ENCODE measurements around the gene FBN3.
"Not testable (repeated sequence)": the region's sequence is repeated elsewhere in the genome, so short reads cannot be mapped to it uniquely, and the experiment has no call there.

Gene FBN3

DNA sequence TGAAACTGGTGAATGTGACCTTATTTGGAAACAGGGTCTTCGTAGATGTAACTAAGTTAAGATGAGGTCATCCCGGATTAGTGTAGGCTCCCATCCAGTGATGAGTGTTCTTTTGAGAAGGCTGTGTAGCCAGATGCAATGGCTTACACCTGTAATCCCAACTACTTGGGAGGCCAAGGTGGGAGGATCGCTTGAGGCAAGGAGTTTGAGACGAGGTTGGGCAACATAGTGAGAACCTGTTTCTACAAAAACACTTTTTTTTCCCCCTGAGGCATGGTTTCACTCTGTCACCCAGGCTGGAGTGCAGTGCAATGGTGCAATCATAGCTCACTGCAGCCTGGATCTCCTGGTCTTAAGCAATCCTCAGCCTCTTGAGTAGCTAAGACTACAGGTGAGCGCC lies 36.4 kb downstream of the FBN3 start:
- H3K36me3 ChIP-seq (ENCODE audit: control insufficient read depth in 1 of 2, insufficient read depth in 2 of 2, low read length in 2 of 2) = no peaks in the 10 kb centered on the region
- no peak overlapping the region for H3K4me3 ChIP-seq (ENCODE audit: low read depth in 1 of 2, low read length in 2 of 2)
- no peak overlapping the region for H3K27ac ChIP-seq (ENCODE audit: low read length)
- no peaks in the 10 kb centered on the region for H3K27me3 ChIP-seq (ENCODE audit: low read depth, low read length)
- H3K9me3 ChIP-seq (ENCODE audit: control insufficient read depth in 1 of 2, low read length in 2 of 2) = no peaks in the 10 kb centered on the region
- no peaks in the 10 kb centered on the region for H3K4me1 ChIP-seq (ENCODE audit: control insufficient read depth in 1 of 2, insufficient read depth in 2 of 2, low read length in 2 of 2)

- H3K4me3 ChIP-seq (ENCODE audit: low read depth in 1 of 2, low read length in 2 of 2) = no peak overlapping the region
- no peaks in the 10 kb centered on the region for H3K36me3 ChIP-seq (ENCODE audit: control insufficient read depth in 1 of 2, insufficient read depth in 2 of 2, low read length in 2 of 2)
Observed at GRCh38 chr19:8111376-8111775, 38.0 kb downstream of the FBN3 start.

GRCh38 chr19:8110931-8111330 lies 38.5 kb downstream of the FBN3 start:
- H3K4me1 ChIP-seq (ENCODE audit: control insufficient read depth in 1 of 2, insufficient read depth in 2 of 2, low read length in 2 of 2) = no peaks in the 10 kb centered on the region
- no peak overlapping the region for H3K4me3 ChIP-seq (ENCODE audit: low read depth in 1 of 2, low read length in 2 of 2)
- no peaks in the 10 kb centered on the region for H3K27me3 ChIP-seq (ENCODE audit: low read depth, low read length)
- H3K9me3 ChIP-seq (ENCODE audit: control insufficient read depth in 1 of 2, low read length in 2 of 2) = no peaks in the 10 kb centered on the region
- no peaks in the 10 kb centered on the region for H3K36me3 ChIP-seq (ENCODE audit: control insufficient read depth in 1 of 2, insufficient read depth in 2 of 2, low read length in 2 of 2)
- H3K27ac ChIP-seq (ENCODE audit: low read length) = no peak overlapping the region

More at GRCh38 chr19:8111376-8111775, 38.0 kb downstream of the FBN3 start:
- no peaks in the 10 kb centered on the region for H3K4me1 ChIP-seq (ENCODE audit: control insufficient read depth in 1 of 2, insufficient read depth in 2 of 2, low read length in 2 of 2)
- H3K27ac ChIP-seq (ENCODE audit: low read length) = no peak overlapping the region
- no peaks in the 10 kb centered on the region for H3K27me3 ChIP-seq (ENCODE audit: low read depth, low read length)
- no peaks in the 10 kb centered on the region for H3K9me3 ChIP-seq (ENCODE audit: control insufficient read depth in 1 of 2, low read length in 2 of 2)

GRCh38 chr19:8109890-8110662 lies 39.3 kb downstream of the FBN3 start:
- Histone ChIP-seq H3K27ac (ENCODE audit: low read length) (no peak overlapping the region), H3K4me3 (ENCODE audit: low read depth in 1 of 2, low read length in 2 of 2) (no peak overlapping the region), H3K4me1 (ENCODE audit: control insufficient read depth in 1 of 2, insufficient read depth in 2 of 2, low read length in 2 of 2) (no peaks in the 10 kb centered on the region), H3K9me3 (ENCODE audit: control insufficient read depth in 1 of 2, low read length in 2 of 2) (no peaks in the 10 kb centered on the region), H3K36me3 (ENCODE audit: control insufficient read depth in 1 of 2, insufficient read depth in 2 of 2, low read length in 2 of 2) (no peaks in the 10 kb centered on the region), H3K27me3 (ENCODE audit: low read depth, low read length) (no peaks in the 10 kb centered on the region)

DNA sequence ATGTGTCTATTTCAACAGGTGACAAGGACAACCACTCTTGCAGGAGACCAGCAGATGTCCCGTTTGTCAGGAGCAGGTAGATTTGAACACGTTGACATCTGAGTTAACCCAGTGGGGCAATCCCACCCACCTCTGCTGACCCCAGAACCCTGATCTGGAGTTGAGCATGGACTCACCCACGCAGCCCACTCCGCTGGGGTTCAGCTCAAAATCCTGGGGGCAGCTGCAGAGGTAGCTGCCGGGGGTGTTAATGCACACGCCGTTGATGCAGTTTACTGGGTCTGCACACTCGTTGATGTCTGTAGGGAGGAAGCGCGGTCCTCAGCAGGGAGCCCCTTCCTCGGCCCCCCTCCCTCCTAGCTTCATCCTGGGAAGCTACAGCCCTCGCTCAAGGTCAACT lies 39.9 kb downstream of the FBN3 start:
- no peaks in the 10 kb centered on the region for H3K9me3 ChIP-seq (ENCODE audit: control insufficient read depth in 1 of 2, low read length in 2 of 2)
- H3K36me3 ChIP-seq (ENCODE audit: control insufficient read depth in 1 of 2, insufficient read depth in 2 of 2, low read length in 2 of 2) = no peaks in the 10 kb centered on the region
- no peak overlapping the region for H3K4me3 ChIP-seq (ENCODE audit: low read depth in 1 of 2, low read length in 2 of 2)
- no peak overlapping the region for H3K27ac ChIP-seq (ENCODE audit: low read length)
- no peaks in the 10 kb centered on the region for H3K4me1 ChIP-seq (ENCODE audit: control insufficient read depth in 1 of 2, insufficient read depth in 2 of 2, low read length in 2 of 2)
- H3K27me3 ChIP-seq (ENCODE audit: low read depth, low read length) = no peaks in the 10 kb centered on the region

DNA sequence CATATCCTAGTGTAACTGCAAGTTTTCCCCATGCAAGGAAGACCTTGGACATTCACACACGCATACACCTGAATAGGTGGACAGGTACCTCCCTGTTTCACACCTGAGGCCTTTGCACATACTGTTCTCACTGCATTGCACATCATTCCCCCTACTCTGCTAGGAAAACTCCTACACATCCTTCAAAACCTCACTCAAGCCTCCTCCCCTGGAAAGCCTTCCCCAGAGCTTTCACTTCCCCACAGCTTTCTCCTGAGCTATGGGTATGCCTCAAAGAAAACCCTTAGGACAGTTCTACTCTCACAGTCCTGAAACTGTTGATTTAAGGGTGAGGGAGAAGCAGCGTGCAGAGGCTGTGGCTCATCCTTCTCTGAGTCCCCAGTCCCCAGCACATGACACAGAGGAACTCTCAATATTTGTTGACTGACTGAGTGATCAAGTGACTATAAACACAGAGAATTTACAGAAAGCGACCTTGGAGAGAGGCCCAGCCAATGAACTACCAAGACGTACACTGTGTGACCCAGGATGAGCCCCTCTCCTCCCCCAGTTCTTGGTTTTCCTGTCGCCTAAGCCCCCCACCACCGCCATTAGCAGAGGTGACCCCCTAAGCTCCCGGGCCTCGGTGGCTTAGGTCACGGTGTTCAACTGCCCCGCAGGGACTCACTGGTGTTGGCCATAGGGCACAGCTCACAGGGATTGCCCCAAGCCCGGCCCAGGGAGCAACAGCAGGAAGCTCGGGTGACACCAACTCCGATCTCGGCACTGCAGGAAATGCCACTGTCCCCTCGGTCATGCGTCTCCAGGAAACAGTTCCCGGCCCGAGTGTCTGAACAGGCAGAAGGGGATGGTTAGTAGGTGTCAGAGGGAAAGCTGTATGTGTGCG lies 40.6 kb downstream of the FBN3 start:
- Histone ChIP-seq H3K4me1 (ENCODE audit: control insufficient read depth in 1 of 2, insufficient read depth in 2 of 2, low read length in 2 of 2) (no peaks in the 10 kb centered on the region), H3K27me3 (ENCODE audit: low read depth, low read length) (no peaks in the 10 kb centered on the region), H3K36me3 (ENCODE audit: control insufficient read depth in 1 of 2, insufficient read depth in 2 of 2, low read length in 2 of 2) (no peaks in the 10 kb centered on the region), H3K27ac (ENCODE audit: low read length) (no peak overlapping the region), H3K4me3 (ENCODE audit: low read depth in 1 of 2, low read length in 2 of 2) (no peak overlapping the region), H3K9me3 (ENCODE audit: control insufficient read depth in 1 of 2, low read length in 2 of 2) (no peaks in the 10 kb centered on the region)

GRCh38 chr19:8107301-8107903 lies 42.0 kb downstream of the FBN3 start:
- H3K27ac ChIP-seq (ENCODE audit: low read length) = no peak overlapping the region
- H3K4me1 ChIP-seq (ENCODE audit: control insufficient read depth in 1 of 2, insufficient read depth in 2 of 2, low read length in 2 of 2) = no peaks in the 10 kb centered on the region
- no peaks in the 10 kb centered on the region for H3K9me3 ChIP-seq (ENCODE audit: control insufficient read depth in 1 of 2, low read length in 2 of 2)
- no peaks in the 10 kb centered on the region for H3K27me3 ChIP-seq (ENCODE audit: low read depth, low read length)
- H3K36me3 ChIP-seq (ENCODE audit: control insufficient read depth in 1 of 2, insufficient read depth in 2 of 2, low read length in 2 of 2) = no peaks in the 10 kb centered on the region
- no peak overlapping the region for H3K4me3 ChIP-seq (ENCODE audit: low read depth in 1 of 2, low read length in 2 of 2)

DNA sequence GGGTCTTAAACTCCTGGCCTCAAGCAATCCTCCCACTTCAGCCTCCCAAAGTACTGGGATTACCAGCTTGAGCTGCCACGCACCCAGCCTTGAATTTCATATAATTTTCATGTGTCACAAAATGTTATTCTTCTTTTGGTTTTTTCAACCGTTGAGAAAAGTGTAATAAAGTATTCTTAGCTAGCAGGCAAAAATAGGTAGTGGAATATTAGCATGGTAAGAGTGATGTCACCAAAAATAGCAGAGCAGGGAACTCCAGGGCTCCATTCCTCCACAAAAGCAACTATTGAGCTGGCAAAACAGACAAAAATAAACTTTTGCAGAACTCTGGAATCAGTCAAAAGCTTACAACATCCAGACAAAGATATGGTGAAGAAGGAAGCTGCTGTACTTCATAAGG lies 43.9 kb downstream of the FBN3 start:
- H3K4me3 ChIP-seq (ENCODE audit: low read depth in 1 of 2, low read length in 2 of 2) = no peak overlapping the region
- no peaks in the 10 kb centered on the region for H3K9me3 ChIP-seq (ENCODE audit: control insufficient read depth in 1 of 2, low read length in 2 of 2)
- no peaks in the 10 kb centered on the region for H3K36me3 ChIP-seq (ENCODE audit: control insufficient read depth in 1 of 2, insufficient read depth in 2 of 2, low read length in 2 of 2)
- H3K27ac ChIP-seq (ENCODE audit: low read length) = no peak overlapping the region
- H3K4me1 ChIP-seq (ENCODE audit: control insufficient read depth in 1 of 2, insufficient read depth in 2 of 2, low read length in 2 of 2) = no peaks in the 10 kb centered on the region
- no peaks in the 10 kb centered on the region for H3K27me3 ChIP-seq (ENCODE audit: low read depth, low read length)

GRCh38 chr19:8101910-8102309 lies 47.5 kb downstream of the FBN3 start:
- H3K36me3 ChIP-seq (ENCODE audit: control insufficient read depth in 1 of 2, insufficient read depth in 2 of 2, low read length in 2 of 2); H3K9me3 ChIP-seq (ENCODE audit: control insufficient read depth in 1 of 2, low read length in 2 of 2); H3K4me3 ChIP-seq (ENCODE audit: low read depth in 1 of 2, low read length in 2 of 2); H3K27me3 ChIP-seq (ENCODE audit: low read depth, low read length); H3K27ac ChIP-seq (ENCODE audit: low read length); H3K4me1 ChIP-seq (ENCODE audit: control insufficient read depth in 1 of 2, insufficient read depth in 2 of 2, low read length in 2 of 2): not testable (repeated sequence)

DNA sequence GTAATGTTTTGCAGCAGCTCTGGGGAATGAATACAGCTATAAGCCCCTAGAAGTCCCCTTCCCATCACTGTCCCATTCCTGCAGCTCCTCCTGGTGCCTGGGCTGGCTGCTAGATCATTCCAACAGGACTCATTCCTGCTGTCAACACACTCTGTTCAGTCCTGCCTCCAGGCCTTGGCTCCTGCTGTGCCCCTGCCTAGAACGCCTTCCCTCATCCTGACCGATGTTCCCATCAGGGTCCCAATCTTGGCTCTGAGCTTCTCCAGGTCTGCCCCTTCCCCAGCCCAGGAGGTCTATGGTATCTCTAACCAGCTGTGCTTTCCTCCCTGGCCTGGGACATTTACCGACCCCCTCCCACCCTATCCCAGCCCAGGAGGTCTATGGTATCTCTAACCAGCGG lies 48.1 kb downstream of the FBN3 start:
- H3K36me3 ChIP-seq (ENCODE audit: control insufficient read depth in 1 of 2, insufficient read depth in 2 of 2, low read length in 2 of 2) = no peaks in the 10 kb centered on the region
- H3K4me1 ChIP-seq (ENCODE audit: control insufficient read depth in 1 of 2, insufficient read depth in 2 of 2, low read length in 2 of 2) = no peaks in the 10 kb centered on the region
- no peaks in the 10 kb centered on the region for H3K27me3 ChIP-seq (ENCODE audit: low read depth, low read length)
- peaks cover 3 to 12% of the 10 kb centered on the region in 2 donors for H3K9me3 ChIP-seq (ENCODE audit: control insufficient read depth in 1 of 2, low read length in 2 of 2)
- no peak overlapping the region for H3K27ac ChIP-seq (ENCODE audit: low read length)
- H3K4me3 ChIP-seq (ENCODE audit: low read depth in 1 of 2, low read length in 2 of 2) = no peak overlapping the region

All from muscle layer of duodenum (tissue), 2 donors.